Right atrium auricular region (tissue), 2 donors: ENCODE measurements around the gene IL1RL2. TPM values are rescaled to one million over a fixed set of nuclear protein-coding genes. Genes with fewer than 3 reads are reported as not detected.

Source experiments
- DNase-seq: peaks from one replicate; pipeline ENCODE4 v3.0.0-alpha.2; 2019; ENCODE audit warnings: low spot score
- H3K27ac ChIP-seq, 2 donors: fragments of 200-600 bp; sonication (generic); 1 replicate in 1 of 2; 2 replicates in 1 of 2; pipeline ENCODE4 v1.5.1; 2016 to 2019
- H3K27me3 ChIP-seq, 2 donors: fragments of 200-600 bp; sonication (generic); one replicate each; pipeline versions ENCODE4 v1.5.1 to v1.6.0; 2017 to 2019
- H3K36me3 ChIP-seq: fragments of 200-600 bp; sonication (generic); one replicate; pipeline ENCODE4 v1.5.1; 2016
- H3K4me1 ChIP-seq, 2 donors: fragments of 200-600 bp; sonication (generic); one replicate each; pipeline versions ENCODE4 v1.5.1 to v1.6.0; 2017 to 2019
- H3K4me3 ChIP-seq, 2 donors: fragments of 200-600 bp; sonication (generic); 1 replicate in 1 of 2; 2 replicates in 1 of 2; pipeline ENCODE4 v1.5.1; 2017 to 2019; ENCODE audit warnings: mild to moderate bottlenecking in 1 of 2, moderate library complexity in 1 of 2
- H3K9me3 ChIP-seq, 2 donors: fragments of 200-600 bp; sonication (generic); one replicate each; pipeline ENCODE4 v1.5.1; 2019
- CTCF ChIP-seq, 2 donors: fragments of 200-600 bp; sonication (generic); IDR thresholded peaks; one replicate each; pipeline ENCODE4 v1.5.1; 2019; ENCODE audit warnings: antibody characterized with exemption in 2 of 2
- total RNA-seq, 2 donors: library from RNA; depleted of rRNA; stranded (reverse); fragments of >200 nt; gene quantifications; one replicate each; pipeline ENCODE4 v1.1.0, GENCODE V29; 2016

IL1RL2 gene
- total RNA-seq, 2 donors from 2014 or later = 0.55 TPM; not detected in 1

GRCh38 chr2:102276549-102277201, 89.9 kb downstream of the IL1RL2 start:
- no peak for TF ChIP-seq CTCF (IDR thresholded peaks at IDR 0.05)
- H3K36me3 ChIP-seq = no peaks in the 10 kb centered on the region
- H3K4me1 ChIP-seq = no peaks in the 10 kb centered on the region
- H3K27me3 ChIP-seq = no peaks in the 10 kb centered on the region
- no peak overlapping the region for H3K4me3 ChIP-seq
- DNase-seq = no peak
- peaks cover 0 to 9% of the 10 kb centered on the region in 2 donors for H3K9me3 ChIP-seq
- H3K27ac ChIP-seq = no peak overlapping the region

- Histone ChIP-seq H3K4me1 (no peaks in the 10 kb centered on the region), H3K9me3 (peaks cover 0 to 9% of the 10 kb centered on the region in 2 donors), H3K27me3 (no peaks in the 10 kb centered on the region), H3K36me3 (no peaks in the 10 kb centered on the region), H3K4me3 (no peak overlapping the region), H3K27ac (no peak overlapping the region)
- no peak for DNase-seq
- no peak for TF ChIP-seq CTCF (IDR thresholded peaks at IDR 0.05)
Observed at GRCh38 chr2:102277202-102277700, 90.4 kb downstream of the IL1RL2 start.

GRCh38 chr2:102278720-102279390, 92.0 kb downstream of the IL1RL2 start:
- Histone ChIP-seq H3K4me1 (no peaks in the 10 kb centered on the region), H3K9me3 (peaks cover 0 to 9% of the 10 kb centered on the region in 2 donors), H3K4me3 (no peak overlapping the region), H3K27ac (no peak overlapping the region), H3K27me3 (no peaks in the 10 kb centered on the region), H3K36me3 (no peaks in the 10 kb centered on the region)
- no peak for DNase-seq
- no peak for TF ChIP-seq CTCF (IDR thresholded peaks at IDR 0.05)

GRCh38 chr2:102279391-102279735, 92.5 kb downstream of the IL1RL2 start:
- peaks cover 0 to 9% of the 10 kb centered on the region in 2 donors for H3K9me3 ChIP-seq
- H3K4me1 ChIP-seq = no peaks in the 10 kb centered on the region
- H3K4me3 ChIP-seq = no peak overlapping the region
- DNase-seq = no peak
- TF ChIP-seq CTCF (IDR thresholded peaks at IDR 0.05) = no peak
- H3K27ac ChIP-seq = no peak overlapping the region
- no peaks in the 10 kb centered on the region for H3K36me3 ChIP-seq
- no peaks in the 10 kb centered on the region for H3K27me3 ChIP-seq

- DNase-seq = no peak
- Histone ChIP-seq H3K27ac (no peak overlapping the region), H3K27me3 (no peaks in the 10 kb centered on the region), H3K4me3 (no peak overlapping the region), H3K9me3 (no peaks in the 10 kb centered on the region), H3K4me1 (no peaks in the 10 kb centered on the region), H3K36me3 (no peaks in the 10 kb centered on the region)
- no peak for TF ChIP-seq CTCF (IDR thresholded peaks at IDR 0.05)
Observed at GRCh38 chr2:102282678-102283091, 95.9 kb downstream of the IL1RL2 start.
